GM23248 (cell line): ENCODE data around the gene TRABD.

Experiments
- EZH2 ChIP-seq: fragments of 200-600 bp; sonication (generic); IDR thresholded peaks from 2 replicates; pipeline ENCODE4 v1.6.1; 2018; ENCODE audit warnings: antibody characterized with exemption, mild to moderate bottlenecking; ENCODE audit not compliant: insufficient read depth, poor library complexity, severe bottlenecking
- EZH2phosphoT487 ChIP-seq: fragments of 200-600 bp; sonication (generic); IDR thresholded peaks from 2 replicates; pipeline ENCODE4 v1.6.1; 2018; ENCODE audit warnings: antibody characterized with exemption, moderate library complexity, mild to moderate bottlenecking, low read depth; ENCODE audit not compliant: insufficient read depth

GRCh38 chr22:50217543-50218152 is 31.9 kb downstream of the TRABD start:
- TF ChIP-seq EZH2phosphoT487, result no peak
- no peak for TF ChIP-seq EZH2
